IMR-90 (cell line): ENCODE measurements around the gene TIMM44.

Experiments used
- BHLHE40 ChIP-seq: fragments of 150-350 bp; IDR thresholded peaks from 2 replicates; pipeline ENCODE4 v1.6.1; 2016; ENCODE audit warnings: mild to moderate bottlenecking, low read depth, low read length
- CEBPB ChIP-seq: IDR thresholded peaks from 2 replicates; pipeline ENCODE4 v1.6.1; 2012; ENCODE audit warnings: low read depth, low read length, improper control_type of control experiment
- CHD1 ChIP-seq: IDR thresholded peaks from 2 replicates; pipeline ENCODE4 v1.6.1; 2012; ENCODE audit warnings: low read depth, low read length, improper control_type of control experiment
- CTCF ChIP-seq: conservative IDR thresholded peaks from 2 replicates; pipeline ENCODE4 v1.5.1; 2012; ENCODE audit warnings: mild to moderate bottlenecking, low read depth, low read length, improper control_type of control experiment
- FOS ChIP-seq: fragments of 150-350 bp; IDR thresholded peaks from 2 replicates; pipeline ENCODE4 v1.6.1; 2016; ENCODE audit warnings: low read depth, low read length
- MAZ ChIP-seq: IDR thresholded peaks from 2 replicates; pipeline ENCODE4 v1.6.1; 2012; ENCODE audit warnings: low read depth, mild to moderate bottlenecking, low read length, improper control_type of control experiment, moderate library complexity, borderline replicate concordance
- MXI1 ChIP-seq: IDR thresholded peaks from 2 replicates; pipeline ENCODE4 v1.6.1; 2012; ENCODE audit warnings: low read depth, mild to moderate bottlenecking, low read length, moderate library complexity, borderline replicate concordance
- POLR2A ChIP-seq: IDR thresholded peaks from 2 replicates; pipeline ENCODE4 v1.6.1; 2012; ENCODE audit warnings: mild to moderate bottlenecking, low read depth, low read length
- RAD21 ChIP-seq: IDR thresholded peaks from 2 replicates; pipeline ENCODE4 v1.6.1; 2012; ENCODE audit warnings: low read length, improper control_type of control experiment
- USF2 ChIP-seq: fragments of 150-350 bp; IDR thresholded peaks from 2 replicates; pipeline ENCODE4 v1.6.1; 2017; ENCODE audit warnings: mild to moderate bottlenecking, antibody characterized with exemption, low read length, low read depth

DNA sequence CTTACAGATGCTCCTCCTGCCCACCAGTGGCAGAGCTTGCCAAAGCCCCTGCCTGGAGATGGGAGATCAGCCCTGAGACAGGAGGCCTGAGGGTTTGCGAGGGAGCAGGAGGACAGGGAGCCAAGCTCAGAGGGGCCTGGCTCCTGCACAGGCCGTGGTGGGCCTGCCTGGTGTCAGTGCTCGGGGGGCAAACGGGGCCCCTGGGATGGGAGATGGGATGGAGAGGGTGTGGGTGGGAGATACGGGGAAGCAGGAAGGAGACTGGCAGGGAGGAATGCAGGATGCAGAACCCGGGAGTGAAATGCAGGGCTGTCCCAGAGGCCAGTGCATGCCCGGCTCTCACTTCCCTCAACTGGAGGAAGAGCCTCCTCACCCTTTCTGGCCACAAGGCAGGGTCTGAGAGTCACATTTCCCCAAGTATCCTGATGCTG lies 42.0 kb upstream of the TIMM44 start:
- TF ChIP-seq CTCF = no peak
- no peak for TF ChIP-seq USF2
- TF ChIP-seq CEBPB = no peak
- TF ChIP-seq RAD21 = no peak
- TF ChIP-seq POLR2A = no peak
- TF ChIP-seq FOS = no peak
- no peak for TF ChIP-seq CHD1
- TF ChIP-seq MXI1 = no peak
- TF ChIP-seq MAZ = no peak
- TF ChIP-seq BHLHE40 = no peak
